Caco-2 (cell line): ENCODE results near the gene DOCK4. TPM values are rescaled to one million over a fixed set of nuclear protein-coding genes. Genes with fewer than 3 reads are reported as not detected.

ENCODE experiments used
- BruUV-seq: library from RNA; stranded (reverse); fragments of 400-500 nt; replicated peaks from 2 replicates; lab custom pipeline; 2021; lab: Mats Ljungman, UMichigan
- CTCF ChIA-PET: fragments of 300-600 bp; sonication (Branson Sonifier 250); formaldehyde crosslinking; loops from one replicate; lab custom pipeline; 2022; ENCODE audit warnings: antibody characterized with exemption; lab: Charles Lee
- POLR2A ChIA-PET: fragments of 300-600 bp; sonication (Branson Sonifier 250); formaldehyde crosslinking; loops from one replicate; lab custom pipeline; 2022; ENCODE audit warnings: antibody characterized with exemption; lab: Charles Lee
- DNase-seq, 2 experiments: peaks; one replicate each; pipeline versions ENCODE4 v3.0.0 to v3.0.0-alpha.2; 2020 to 2022
- H3K27me3 ChIP-seq: replicated peaks from 2 replicates; pipeline ENCODE4 v1.6.0; 2011; ENCODE audit warnings: low read length; ENCODE audit not compliant: control insufficient read depth, insufficient read depth
- H3K36me3 ChIP-seq: 2 replicates; pipeline ENCODE4 v1.5.1; 2011; ENCODE audit warnings: low read length; ENCODE audit not compliant: control insufficient read depth, insufficient read depth
- H3K4me1 ChIP-seq: fragments of 250-450 bp; sonication (Bioruptor Pico); 2 replicates; pipeline ENCODE4 v1.5.1; 2020; ENCODE audit warnings: mild to moderate bottlenecking
- H3K4me3 ChIP-seq: 2 replicates; pipeline ENCODE4 v1.5.1; 2011; ENCODE audit warnings: low read depth, mild to moderate bottlenecking, control low read depth, low read length
- H3K9me3 ChIP-seq: fragments of 250-450 bp; sonication (Bioruptor Pico); 2 replicates; pipeline ENCODE4 v1.5.1; 2020; ENCODE audit warnings: mild to moderate bottlenecking, moderate library complexity
- H3K27ac Mint-ChIP-seq: one replicate; pipeline ENCODE4 v1.8.0; 2022; ENCODE audit warnings: mixed read lengths; ENCODE audit not compliant: unreplicated experiment
- H3K27me3 Mint-ChIP-seq: one replicate; pipeline ENCODE4 v1.8.0; 2022; ENCODE audit warnings: mixed read lengths; ENCODE audit not compliant: insufficient read depth, unreplicated experiment
- H3K36me3 Mint-ChIP-seq: one replicate; pipeline ENCODE4 v1.8.0; 2022; ENCODE audit warnings: mild to moderate bottlenecking, mixed read lengths; ENCODE audit not compliant: insufficient read depth, unreplicated experiment
- H3K4me1 Mint-ChIP-seq: one replicate; pipeline ENCODE4 v1.8.0; 2022; ENCODE audit warnings: low read depth, mixed read lengths; ENCODE audit not compliant: unreplicated experiment
- H3K4me3 Mint-ChIP-seq: one replicate; pipeline ENCODE4 v1.8.0; 2022; ENCODE audit warnings: mild to moderate bottlenecking, moderate library complexity, mixed read lengths; ENCODE audit not compliant: unreplicated experiment
- H3K9me3 Mint-ChIP-seq: one replicate; pipeline ENCODE4 v1.8.0; 2022; ENCODE audit warnings: mixed read lengths; ENCODE audit not compliant: unreplicated experiment
- CTCF ChIP-seq, 2 experiments: fragments of 200-600 bp in 1 of 2; IDR thresholded peaks; 1 replicate in 1 of 2; 2 replicates in 1 of 2; pipeline versions ENCODE4 v1.5.1 to v1.8.0; 2011 to 2022; ENCODE audit warnings: antibody characterized with exemption in 1 of 2, control low read depth in 1 of 2, inconsistent platforms in 1 of 2, low read depth in 1 of 2, low read length in 1 of 2, mild to moderate bottlenecking in 1 of 2, moderate library complexity in 1 of 2; ENCODE audit not compliant: insufficient read depth in 1 of 2, severe bottlenecking in 1 of 2, unreplicated experiment in 1 of 2
- intact Hi-C: fragments of 100-400 bp; cut with micrococcal nuclease; formaldehyde crosslinking; loops from one replicate; pipeline ENCODE4 v1.10.0; 2022; ENCODE audit not compliant: unreplicated experiment
- total RNA-seq: library from RNA; stranded (reverse); gene quantifications from 2 replicates; pipeline ENCODE4 v1.2.3, GENCODE V29; 2022

Gene DOCK4
- total RNA-seq, 1 experiment from 2014 or later: 2.0 TPM

- no peak for TF ChIP-seq CTCF (IDR thresholded peaks at IDR 0.05; ENCODE audit: insufficient read depth in 1 of 2, low read depth in 1 of 2, low read length in 1 of 2, severe bottlenecking in 1 of 2, unreplicated experiment in 1 of 2)
- no peaks in the 10 kb centered on the region for H3K36me3 Mint-ChIP-seq
- Histone ChIP-seq H3K27me3 (no peaks in the 10 kb centered on the region), H3K9me3 (no peaks in the 10 kb centered on the region), H3K36me3 (no peaks in the 10 kb centered on the region), H3K4me1 (no peaks in the 10 kb centered on the region), H3K4me3 (no peak overlapping the region)
- H3K27ac Mint-ChIP-seq: no peak overlapping the region
- H3K9me3 Mint-ChIP-seq: no peaks in the 10 kb centered on the region
- H3K4me3 Mint-ChIP-seq: no peak overlapping the region
- no peaks in the 10 kb centered on the region for H3K4me1 Mint-ChIP-seq
- H3K27me3 Mint-ChIP-seq: no peaks in the 10 kb centered on the region
- intact Hi-C loops: no loop called here
- CTCF ChIA-PET: no interaction called here
- BruUV-seq: no TSS peak
- DNase-seq: no peak
- POLR2A ChIA-PET: no interaction called here
Observed at GRCh38 chr7:111933609-111934008, 272.6 kb downstream of the DOCK4 start.

GRCh38 chr7:111931958-111932357, 274.2 kb downstream of the DOCK4 start:
- ChIA-PET CTCF (no interaction called here), POLR2A (no interaction called here)
- no peaks in the 10 kb centered on the region for H3K36me3 ChIP-seq
- no peaks in the 10 kb centered on the region for H3K4me1 ChIP-seq
- H3K27me3 ChIP-seq: no peaks in the 10 kb centered on the region
- Mint-ChIP-seq H3K4me1 (no peaks in the 10 kb centered on the region), H3K36me3 (no peaks in the 10 kb centered on the region), H3K9me3 (no peaks in the 10 kb centered on the region), H3K27ac (no peak overlapping the region), H3K27me3 (no peaks in the 10 kb centered on the region), H3K4me3 (no peak overlapping the region)
- H3K9me3 ChIP-seq: no peaks in the 10 kb centered on the region
- no peak for DNase-seq
- TF ChIP-seq CTCF (IDR thresholded peaks at IDR 0.05; ENCODE audit: insufficient read depth in 1 of 2, low read depth in 1 of 2, low read length in 1 of 2, severe bottlenecking in 1 of 2, unreplicated experiment in 1 of 2): no peak
- H3K4me3 ChIP-seq: no peak overlapping the region
- intact Hi-C loops: no loop called here
- no TSS peak for BruUV-seq

GRCh38 chr7:111931016-111931517, 275.1 kb downstream of the DOCK4 start:
- no peaks in the 10 kb centered on the region for H3K27me3 ChIP-seq
- H3K4me3 ChIP-seq: no peak overlapping the region
- H3K4me3 Mint-ChIP-seq: no peak overlapping the region
- intact Hi-C loops: no loop called here
- H3K27me3 Mint-ChIP-seq: peaks cover 2% of the 10 kb centered on the region
- ChIA-PET POLR2A (no interaction called here), CTCF (interaction anchor here (0.6 kb wide), 1 partner anchor 215 kb away, joined by 3 read pairs; no protein-coding TSS in a partner anchor)
- no peaks in the 10 kb centered on the region for H3K36me3 Mint-ChIP-seq
- no peak for DNase-seq
- no peaks in the 10 kb centered on the region for H3K4me1 Mint-ChIP-seq
- BruUV-seq: no TSS peak
- no peaks in the 10 kb centered on the region for H3K36me3 ChIP-seq
- no peaks in the 10 kb centered on the region for H3K9me3 Mint-ChIP-seq
- H3K4me1 ChIP-seq: no peaks in the 10 kb centered on the region
- H3K27ac Mint-ChIP-seq: no peak overlapping the region
- no peak for TF ChIP-seq CTCF (IDR thresholded peaks at IDR 0.05; ENCODE audit: insufficient read depth in 1 of 2, low read depth in 1 of 2, low read length in 1 of 2, severe bottlenecking in 1 of 2, unreplicated experiment in 1 of 2)
- H3K9me3 ChIP-seq: no peaks in the 10 kb centered on the region
